Measurements from ENCODE around the gene CAMK4. TPM values are rescaled to one million over a fixed set of nuclear protein-coding genes. Genes with fewer than 3 reads are reported as not detected.

The CAMK4 gene
- total RNA-seq, 1 donor from 2014 or later, result 34.5 TPM

DNA sequence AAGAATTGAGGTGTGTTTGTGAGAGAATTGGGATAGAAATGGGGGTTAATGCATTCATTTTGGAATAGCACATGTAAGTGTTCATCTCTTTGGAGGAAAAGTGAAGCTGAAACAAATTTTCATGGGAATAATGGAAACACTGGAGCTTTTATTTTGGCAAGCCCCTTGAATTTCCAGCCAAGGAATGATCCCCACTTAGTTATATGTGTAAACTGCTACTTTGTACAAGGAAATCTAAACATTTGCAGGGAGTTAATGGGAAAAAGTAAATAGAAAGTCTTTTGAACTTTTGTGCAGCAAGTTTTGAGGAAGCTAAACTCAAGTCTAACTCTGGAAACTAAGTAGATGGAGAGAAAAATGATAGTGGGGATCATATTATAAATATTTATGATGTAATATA is 44.1 kb downstream of the CAMK4 start:
- Mint-ChIP-seq H3K27me3 (ENCODE audit: unreplicated experiment) (peaks cover 2% of the 10 kb centered on the region), H3K4me1 (ENCODE audit: unreplicated experiment) (peaks cover 9% of the 10 kb centered on the region), H3K4me3 (ENCODE audit: unreplicated experiment) (no peak overlapping the region), H3K36me3 (ENCODE audit: low read depth, unreplicated experiment) (peaks cover 9% of the 10 kb centered on the region), H3K27ac (ENCODE audit: unreplicated experiment) (no peak overlapping the region), H3K9me3 (ENCODE audit: unreplicated experiment) (no peaks in the 10 kb centered on the region)
- TF ChIP-seq, protein P1, sequence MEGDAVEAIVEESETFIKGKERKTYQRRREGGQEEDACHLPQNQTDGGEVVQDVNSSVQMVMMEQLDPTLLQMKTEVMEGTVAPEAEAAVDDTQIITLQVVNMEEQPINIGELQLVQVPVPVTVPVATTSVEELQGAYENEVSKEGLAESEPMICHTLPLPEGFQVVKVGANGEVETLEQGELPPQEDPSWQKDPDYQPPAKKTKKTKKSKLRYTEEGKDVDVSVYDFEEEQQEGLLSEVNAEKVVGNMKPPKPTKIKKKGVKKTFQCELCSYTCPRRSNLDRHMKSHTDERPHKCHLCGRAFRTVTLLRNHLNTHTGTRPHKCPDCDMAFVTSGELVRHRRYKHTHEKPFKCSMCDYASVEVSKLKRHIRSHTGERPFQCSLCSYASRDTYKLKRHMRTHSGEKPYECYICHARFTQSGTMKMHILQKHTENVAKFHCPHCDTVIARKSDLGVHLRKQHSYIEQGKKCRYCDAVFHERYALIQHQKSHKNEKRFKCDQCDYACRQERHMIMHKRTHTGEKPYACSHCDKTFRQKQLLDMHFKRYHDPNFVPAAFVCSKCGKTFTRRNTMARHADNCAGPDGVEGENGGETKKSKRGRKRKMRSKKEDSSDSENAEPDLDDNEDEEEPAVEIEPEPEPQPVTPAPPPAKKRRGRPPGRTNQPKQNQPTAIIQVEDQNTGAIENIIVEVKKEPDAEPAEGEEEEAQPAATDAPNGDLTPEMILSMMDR (IDR thresholded peaks at IDR 0.05; ENCODE audit: unreplicated experiment), result no peak
- no peak for DNase-seq (ENCODE audit: low spot score)

DNA sequence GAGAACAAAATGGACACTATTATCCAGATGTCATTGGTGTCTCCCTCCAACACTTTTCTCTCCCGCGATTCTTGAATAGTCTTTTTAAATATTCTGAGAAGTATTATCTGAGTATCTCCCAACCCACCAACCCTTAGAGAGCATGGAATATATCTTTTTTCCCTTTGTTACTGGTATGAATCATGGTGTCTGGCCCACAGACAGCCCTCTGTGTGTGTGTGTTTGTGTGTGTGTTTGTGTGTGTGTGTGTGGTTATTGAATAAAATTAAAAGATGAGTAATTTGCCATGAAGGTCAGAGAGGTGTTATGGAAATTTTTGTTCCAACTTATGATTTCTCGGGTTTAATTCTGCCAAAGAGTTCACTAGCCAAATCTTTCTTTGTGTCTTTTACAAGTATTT is 47.7 kb downstream of the CAMK4 start:
- no peak overlapping the region for H3K27ac Mint-ChIP-seq (ENCODE audit: unreplicated experiment)
- no peak for DNase-seq (ENCODE audit: low spot score)
- peaks cover 9% of the 10 kb centered on the region for H3K36me3 Mint-ChIP-seq (ENCODE audit: low read depth, unreplicated experiment)
- no peaks in the 10 kb centered on the region for H3K9me3 Mint-ChIP-seq (ENCODE audit: unreplicated experiment)
- no peak overlapping the region for H3K4me3 Mint-ChIP-seq (ENCODE audit: unreplicated experiment)
- H3K4me1 Mint-ChIP-seq (ENCODE audit: unreplicated experiment), result peaks cover 13% of the 10 kb centered on the region
- TF ChIP-seq, protein P1 (IDR thresholded peaks at IDR 0.05; ENCODE audit: unreplicated experiment), result no peak
- no peaks in the 10 kb centered on the region for H3K27me3 Mint-ChIP-seq (ENCODE audit: unreplicated experiment)

DNA sequence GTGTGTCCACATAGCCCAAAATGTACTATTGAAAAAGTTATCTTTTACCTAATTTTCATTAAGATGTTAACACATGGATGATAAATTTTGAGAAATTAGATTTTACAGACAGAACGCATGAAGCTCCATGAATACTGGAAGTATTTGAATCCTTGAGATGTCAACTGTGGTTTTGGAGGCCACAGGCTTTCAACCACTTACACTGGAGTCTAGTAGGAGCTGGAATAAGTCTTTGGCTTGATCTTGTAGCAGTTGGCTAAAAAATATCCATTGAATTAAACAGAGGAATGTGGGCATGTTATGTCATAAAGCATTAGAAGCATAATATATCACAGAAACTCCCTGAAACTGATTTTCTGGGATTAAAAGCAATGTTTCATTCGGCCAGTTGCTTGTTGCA is 52.9 kb downstream of the CAMK4 start:
- DNase-seq (ENCODE audit: low spot score), result no peak
- Mint-ChIP-seq H3K4me3 (ENCODE audit: unreplicated experiment) (no peak overlapping the region), H3K9me3 (ENCODE audit: unreplicated experiment) (no peaks in the 10 kb centered on the region), H3K36me3 (ENCODE audit: low read depth, unreplicated experiment) (no peaks in the 10 kb centered on the region), H3K27ac (ENCODE audit: unreplicated experiment) (no peak overlapping the region), H3K4me1 (ENCODE audit: unreplicated experiment) (peaks cover 4% of the 10 kb centered on the region), H3K27me3 (ENCODE audit: unreplicated experiment) (no peaks in the 10 kb centered on the region)
- TF ChIP-seq, protein P1 (IDR thresholded peaks at IDR 0.05; ENCODE audit: unreplicated experiment), result no peak

DNA sequence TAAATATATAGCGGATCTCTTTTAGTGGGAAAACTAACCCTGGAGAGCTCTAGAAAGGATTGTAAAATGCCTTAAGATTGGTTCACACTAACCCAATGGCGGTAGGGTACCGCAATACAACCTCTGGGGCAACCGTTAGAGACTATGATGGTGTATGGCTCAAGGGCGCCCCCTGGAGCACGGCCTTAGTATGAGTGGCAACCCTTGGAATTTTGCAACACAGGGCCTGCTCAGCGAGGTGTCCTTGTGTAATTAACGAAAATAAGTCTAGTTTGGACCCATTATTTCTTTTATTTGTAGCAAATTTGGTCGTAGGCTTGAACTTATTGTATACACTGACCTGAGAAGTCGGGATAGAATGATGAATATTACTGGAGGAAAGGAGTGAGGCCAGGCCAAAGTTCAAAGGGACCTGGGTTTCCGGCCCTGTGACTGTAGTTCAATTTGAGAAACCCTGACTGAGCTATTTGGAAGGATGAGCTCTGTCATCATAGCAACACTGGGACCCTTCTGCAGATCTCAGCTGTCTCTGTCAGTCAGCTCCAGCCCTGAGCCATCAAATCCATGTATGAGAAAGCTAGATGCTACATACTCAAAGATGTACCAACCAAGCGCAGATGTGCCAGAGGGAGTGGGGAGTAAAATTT is 54.8 kb downstream of the CAMK4 start:
- H3K4me1 Mint-ChIP-seq (ENCODE audit: unreplicated experiment), result peaks cover 2% of the 10 kb centered on the region
- H3K9me3 Mint-ChIP-seq (ENCODE audit: unreplicated experiment), result no peaks in the 10 kb centered on the region
- H3K36me3 Mint-ChIP-seq (ENCODE audit: low read depth, unreplicated experiment), result no peaks in the 10 kb centered on the region
- no peaks in the 10 kb centered on the region for H3K27me3 Mint-ChIP-seq (ENCODE audit: unreplicated experiment)
- H3K27ac Mint-ChIP-seq (ENCODE audit: unreplicated experiment), result no peak overlapping the region
- TF ChIP-seq, protein P1 (IDR thresholded peaks at IDR 0.05; ENCODE audit: unreplicated experiment), result peak; percentile 95
- peak; percentile 88 for DNase-seq (ENCODE audit: low spot score)
- H3K4me3 Mint-ChIP-seq (ENCODE audit: unreplicated experiment), result no peak overlapping the region

DNA sequence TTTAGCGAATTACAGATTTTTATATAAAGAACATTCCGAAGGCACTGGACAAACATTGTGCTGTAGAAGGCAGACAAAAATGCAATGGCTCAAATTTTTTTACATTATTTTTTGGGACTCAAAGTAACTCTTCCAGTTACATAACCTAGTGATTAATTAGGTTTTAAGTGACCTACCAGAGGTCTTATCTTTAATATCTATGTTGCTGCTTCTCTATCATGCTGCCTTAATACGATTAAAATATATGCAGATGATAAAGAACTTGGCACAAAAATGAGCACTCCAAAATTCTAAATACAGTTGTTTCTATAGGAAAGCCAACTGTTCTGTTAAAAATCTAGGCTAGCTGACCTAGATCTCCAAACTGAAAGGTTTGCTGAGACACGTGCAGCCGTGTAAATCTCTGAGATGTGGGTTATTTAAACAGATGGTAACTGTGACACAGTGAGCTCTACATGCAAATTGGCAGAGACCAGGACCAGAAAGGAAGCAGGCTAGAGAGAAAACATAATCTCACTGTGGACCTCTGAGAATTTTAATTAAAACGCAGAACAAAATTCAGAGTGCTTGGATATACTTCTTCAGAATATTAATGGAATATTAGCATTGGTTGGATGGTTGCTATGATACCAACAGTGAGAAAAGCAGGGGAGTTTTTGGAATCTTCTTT is 56.2 kb downstream of the CAMK4 start:
- Mint-ChIP-seq H3K27me3 (ENCODE audit: unreplicated experiment) (no peaks in the 10 kb centered on the region), H3K27ac (ENCODE audit: unreplicated experiment) (no peak overlapping the region), H3K4me3 (ENCODE audit: unreplicated experiment) (no peak overlapping the region), H3K9me3 (ENCODE audit: unreplicated experiment) (no peaks in the 10 kb centered on the region), H3K4me1 (ENCODE audit: unreplicated experiment) (no peaks in the 10 kb centered on the region), H3K36me3 (ENCODE audit: low read depth, unreplicated experiment) (no peaks in the 10 kb centered on the region)
- TF ChIP-seq, protein P1 (IDR thresholded peaks at IDR 0.05; ENCODE audit: unreplicated experiment), result no peak
- DNase-seq (ENCODE audit: low spot score), result no peak
